Activated naive CD8-positive, alpha-beta T cell treated with anti-CD3 and anti-CD28 coated beads for 36 hours (primary cell): Measurements from ENCODE around the gene ARPC1A. TPM values are rescaled to one million over a fixed set of nuclear protein-coding genes. Genes with fewer than 3 reads are reported as not detected.
"Not testable (repeated sequence)": the region's sequence is repeated elsewhere in the genome, so short reads cannot be mapped to it uniquely, and the experiment has no call there.

Experiments used
- DNase-seq: peaks from one replicate; pipeline ENCODE4 v3.0.0; 2021
- H3K27ac Mint-ChIP-seq: one replicate; pipeline ENCODE4 v1.8.0; 2022; ENCODE audit warnings: mild to moderate bottlenecking, moderate library complexity, mixed read lengths
- H3K27me3 Mint-ChIP-seq: one replicate; pipeline ENCODE4 v1.8.0; 2022; ENCODE audit warnings: mild to moderate bottlenecking, mixed read lengths
- H3K36me3 Mint-ChIP-seq: one replicate; pipeline ENCODE4 v1.8.0; 2021; ENCODE audit warnings: mild to moderate bottlenecking, mixed read lengths
- H3K4me1 Mint-ChIP-seq: one replicate; pipeline ENCODE4 v1.8.0; 2021; ENCODE audit warnings: mixed read lengths
- H3K4me3 Mint-ChIP-seq: one replicate; pipeline ENCODE4 v1.8.0; 2022; ENCODE audit warnings: mild to moderate bottlenecking, moderate library complexity, mixed read lengths
- H3K9me3 Mint-ChIP-seq: one replicate; pipeline ENCODE4 v1.8.0; 2022; ENCODE audit warnings: mixed read lengths
- total RNA-seq, 2 experiments: library from RNA; stranded (reverse); gene quantifications; one replicate each; pipeline ENCODE4 v1.2.3, GENCODE V29; 2021

Gene ARPC1A
- 10 to 100 TPM; 55.0 to 55.9 TPM for total RNA-seq

DNA sequence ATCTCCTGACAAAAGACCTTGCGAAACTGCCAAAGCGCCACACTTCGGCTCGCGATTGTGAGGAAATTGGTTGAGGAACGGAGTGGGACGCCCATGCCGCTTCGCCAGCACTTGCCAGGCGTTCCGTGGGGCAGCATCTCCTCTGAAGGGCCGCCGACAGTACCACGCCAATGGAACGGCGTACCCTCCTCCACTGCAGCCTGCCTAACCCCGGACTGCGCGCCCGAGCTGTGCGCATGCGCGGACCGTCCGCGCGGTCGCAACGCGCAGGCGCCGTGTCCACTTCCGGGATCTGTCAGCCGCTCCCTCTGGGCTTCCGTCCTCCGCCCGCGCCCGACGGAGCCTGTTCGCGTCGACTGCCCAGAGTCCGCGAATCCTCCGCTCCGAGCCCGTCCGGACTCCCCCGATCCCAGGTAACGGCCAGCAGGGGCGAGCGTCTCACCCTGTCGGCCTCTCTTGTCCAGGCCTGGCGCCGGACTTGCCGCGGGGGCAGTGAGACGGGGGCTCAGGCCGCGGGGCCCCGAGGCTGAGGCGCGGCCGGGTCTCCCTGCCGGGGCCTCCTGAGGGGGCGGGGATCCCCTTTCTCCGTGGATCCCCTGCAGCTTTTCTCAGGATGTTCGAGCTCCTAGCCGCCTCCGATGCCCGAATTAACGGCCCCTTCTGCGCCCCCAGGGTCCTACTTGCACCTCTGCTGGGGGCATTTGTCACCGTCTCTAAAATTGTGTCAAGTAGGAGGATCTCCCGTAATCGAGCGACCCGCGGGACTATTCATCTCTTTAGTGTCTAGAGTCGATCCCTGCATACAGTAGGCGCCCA is at the start of gene ARPC1A:
ARPC1A (plus strand) TSS at position 307 of the 816 bp plus-strand sequence. CDS start 7,456 bp downstream, outside the sequence.
- H3K27ac Mint-ChIP-seq: peak within 1 kb of the TSS; percentile 86
- H3K27me3 Mint-ChIP-seq: no peaks in the 10 kb centered on the region
- no peaks in the 10 kb centered on the region for H3K9me3 Mint-ChIP-seq
- DNase-seq: peak; percentile 94
- H3K36me3 Mint-ChIP-seq: peaks cover 20% of the 10 kb centered on the region
- H3K4me3 Mint-ChIP-seq: peak within 1 kb of the TSS; percentile 90
- H3K4me1 Mint-ChIP-seq: peaks cover 26% of the 10 kb centered on the region

DNA sequence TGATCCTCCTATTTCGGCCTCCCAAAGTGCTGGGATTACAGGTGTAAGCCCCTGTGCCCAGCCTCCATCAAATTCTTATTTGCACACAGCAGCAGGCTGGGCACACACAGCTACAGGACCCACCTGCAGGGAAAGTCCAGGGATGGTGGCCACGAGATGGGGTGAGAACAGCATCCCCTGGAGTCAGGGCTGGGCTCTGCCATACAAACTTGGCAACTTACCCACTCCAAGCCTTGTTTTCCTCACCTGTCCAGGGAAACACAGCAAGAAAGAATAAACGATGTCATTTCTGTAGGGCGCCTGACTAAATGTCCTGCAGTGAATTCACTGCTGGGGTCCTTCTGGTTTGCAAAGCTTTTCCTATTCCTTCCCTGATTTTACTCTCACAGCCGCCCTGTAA is 47.5 kb upstream of the ARPC1A start:
- H3K27ac Mint-ChIP-seq: no peak overlapping the region
- no peak overlapping the region for H3K4me3 Mint-ChIP-seq
- H3K27me3 Mint-ChIP-seq: no peaks in the 10 kb centered on the region
- no peaks in the 10 kb centered on the region for H3K36me3 Mint-ChIP-seq
- no peak for DNase-seq
- peaks cover 11% of the 10 kb centered on the region for H3K4me1 Mint-ChIP-seq
- H3K9me3 Mint-ChIP-seq: no peaks in the 10 kb centered on the region

DNA sequence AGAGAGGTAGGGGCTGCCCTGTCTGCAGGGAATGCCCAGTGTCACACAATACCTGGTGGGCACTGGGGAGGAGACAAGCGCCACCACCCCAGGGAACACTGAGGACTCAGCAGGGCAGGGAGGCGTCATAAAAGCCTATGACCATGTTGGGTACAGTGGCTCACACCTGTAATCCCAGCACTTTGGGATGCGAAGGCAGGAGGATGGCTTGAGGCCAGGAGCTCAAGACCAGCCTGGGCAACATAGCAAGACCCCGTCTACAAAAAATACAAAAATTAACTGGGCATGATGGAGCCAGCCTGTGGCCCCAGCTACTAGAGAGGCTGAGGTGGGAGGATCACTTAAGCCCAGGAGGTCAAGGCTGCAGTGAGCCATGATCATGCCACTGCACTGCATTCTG is 41.5 kb upstream of the ARPC1A start:
- not testable (repeated sequence) for H3K27ac Mint-ChIP-seq, H3K4me1 Mint-ChIP-seq, DNase-seq, H3K27me3 Mint-ChIP-seq, H3K36me3 Mint-ChIP-seq, H3K9me3 Mint-ChIP-seq, H3K4me3 Mint-ChIP-seq

DNA sequence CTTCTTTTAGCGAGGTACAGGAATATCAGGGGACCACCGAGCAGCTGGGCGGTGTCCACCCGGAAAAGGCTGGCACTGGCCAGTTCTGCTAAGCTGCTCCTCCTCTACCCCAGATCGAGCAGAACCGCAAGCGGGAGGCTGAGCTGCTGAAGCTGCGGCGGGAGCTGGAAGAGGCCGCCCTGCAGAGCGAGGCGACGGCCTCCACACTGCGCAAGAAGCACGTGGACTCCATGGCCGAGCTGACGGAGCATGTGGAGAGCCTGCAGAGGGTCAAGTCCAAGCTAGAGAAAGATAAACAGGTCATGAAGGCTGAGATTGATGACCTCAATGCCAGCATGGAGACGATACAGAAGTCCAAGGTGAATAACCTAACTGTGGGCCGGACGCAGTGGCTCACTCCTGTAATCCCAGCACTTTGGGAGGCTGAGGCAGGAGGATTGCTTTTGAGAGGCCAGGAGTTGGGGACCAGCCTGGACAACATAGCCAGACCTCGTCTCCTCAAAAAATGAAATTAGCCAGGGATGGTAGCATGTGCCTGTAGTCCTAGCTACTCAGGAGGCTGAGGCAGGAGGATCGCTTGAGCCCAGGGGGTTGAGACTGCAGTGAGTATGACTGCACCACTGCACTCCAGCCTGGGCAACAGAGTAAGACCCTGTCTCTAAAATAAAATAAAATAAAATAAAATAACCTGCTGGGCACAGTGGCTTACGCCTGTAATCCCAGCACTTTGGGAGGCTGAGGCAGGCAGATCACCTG is 37.7 kb upstream of the ARPC1A start:
- no peak overlapping the region for H3K27ac Mint-ChIP-seq
- no peaks in the 10 kb centered on the region for H3K4me1 Mint-ChIP-seq
- DNase-seq: no peak
- no peaks in the 10 kb centered on the region for H3K36me3 Mint-ChIP-seq
- H3K4me3 Mint-ChIP-seq: no peak overlapping the region
- no peaks in the 10 kb centered on the region for H3K9me3 Mint-ChIP-seq
- H3K27me3 Mint-ChIP-seq: no peaks in the 10 kb centered on the region

DNA sequence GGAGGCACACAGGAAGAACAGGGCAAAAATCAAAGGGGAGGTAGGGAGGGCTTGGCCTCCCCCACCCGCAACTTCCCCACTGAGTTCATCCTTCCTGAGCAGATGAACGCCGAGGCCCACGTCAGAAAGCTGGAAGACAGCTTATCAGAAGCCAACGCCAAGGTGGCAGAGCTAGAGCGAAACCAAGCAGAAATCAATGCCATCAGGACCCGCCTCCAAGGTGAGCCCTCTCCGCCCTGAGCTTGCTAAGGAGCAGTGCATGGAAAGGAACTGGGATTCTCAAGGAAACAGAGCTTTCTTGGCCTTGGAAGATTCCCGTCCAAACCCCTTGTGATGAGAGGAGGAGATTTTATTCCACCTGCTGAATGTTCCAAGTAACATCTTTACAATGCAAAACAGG is 36.5 kb upstream of the ARPC1A start:
- no peak overlapping the region for H3K4me3 Mint-ChIP-seq
- no peaks in the 10 kb centered on the region for H3K9me3 Mint-ChIP-seq
- DNase-seq: no peak
- H3K27ac Mint-ChIP-seq: no peak overlapping the region
- H3K36me3 Mint-ChIP-seq: no peaks in the 10 kb centered on the region
- H3K27me3 Mint-ChIP-seq: no peaks in the 10 kb centered on the region
- no peaks in the 10 kb centered on the region for H3K4me1 Mint-ChIP-seq

DNA sequence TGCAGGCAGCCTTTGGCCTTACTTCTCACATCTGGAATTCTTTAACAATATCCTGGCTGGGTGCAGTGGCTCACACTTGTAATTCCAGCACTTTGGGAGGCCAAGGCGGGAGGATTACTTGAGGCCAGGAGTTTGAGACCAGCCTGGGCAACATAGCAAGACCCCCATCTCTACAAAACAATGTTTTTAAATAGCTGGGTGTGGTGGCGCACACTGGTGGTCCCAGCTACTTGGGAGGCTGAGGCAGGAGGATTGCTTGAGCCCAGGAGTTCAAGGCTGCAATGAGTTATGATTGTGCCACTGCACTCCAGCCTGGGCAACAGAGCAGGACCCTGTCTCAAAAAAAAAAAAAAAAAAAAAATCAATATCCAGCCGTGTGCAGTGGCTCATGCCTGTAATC is 35.5 kb upstream of the ARPC1A start:
- H3K27ac Mint-ChIP-seq, H3K4me1 Mint-ChIP-seq, H3K9me3 Mint-ChIP-seq, H3K4me3 Mint-ChIP-seq, H3K36me3 Mint-ChIP-seq, DNase-seq, H3K27me3 Mint-ChIP-seq: not testable (repeated sequence)

DNA sequence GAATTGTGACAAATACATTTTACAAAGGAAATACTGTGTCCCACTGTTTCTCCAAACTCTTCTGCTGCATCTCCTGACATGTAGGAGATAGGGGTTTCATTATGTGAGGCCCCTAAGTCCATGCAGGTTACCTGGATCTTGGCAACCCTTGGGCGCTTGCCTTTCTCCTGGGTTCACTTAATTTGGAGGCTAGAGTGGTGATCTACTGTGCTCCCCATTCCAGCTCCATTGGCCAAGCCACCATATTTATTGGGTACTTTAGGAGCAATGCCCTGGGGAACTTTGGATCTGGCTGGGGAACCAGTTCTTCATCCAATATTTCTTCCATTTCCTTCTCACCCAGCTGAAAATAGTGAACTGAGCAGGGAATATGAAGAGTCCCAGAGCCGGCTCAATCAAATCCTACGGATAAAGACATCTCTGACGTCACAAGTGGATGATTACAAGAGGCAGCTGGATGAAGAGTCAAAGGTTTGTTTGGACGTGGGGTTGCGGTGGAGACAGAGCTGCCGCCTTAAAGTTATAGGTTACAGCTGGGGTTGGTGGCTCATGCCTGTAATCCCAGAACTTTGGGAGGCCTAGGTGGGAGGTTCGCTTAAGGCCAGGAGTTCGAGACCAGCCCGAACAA is 34.6 kb upstream of the ARPC1A start:
- Mint-ChIP-seq H3K27ac (no peak overlapping the region), H3K27me3 (no peaks in the 10 kb centered on the region), H3K4me3 (no peak overlapping the region), H3K9me3 (no peaks in the 10 kb centered on the region), H3K4me1 (no peaks in the 10 kb centered on the region), H3K36me3 (no peaks in the 10 kb centered on the region)
- no peak for DNase-seq

DNA sequence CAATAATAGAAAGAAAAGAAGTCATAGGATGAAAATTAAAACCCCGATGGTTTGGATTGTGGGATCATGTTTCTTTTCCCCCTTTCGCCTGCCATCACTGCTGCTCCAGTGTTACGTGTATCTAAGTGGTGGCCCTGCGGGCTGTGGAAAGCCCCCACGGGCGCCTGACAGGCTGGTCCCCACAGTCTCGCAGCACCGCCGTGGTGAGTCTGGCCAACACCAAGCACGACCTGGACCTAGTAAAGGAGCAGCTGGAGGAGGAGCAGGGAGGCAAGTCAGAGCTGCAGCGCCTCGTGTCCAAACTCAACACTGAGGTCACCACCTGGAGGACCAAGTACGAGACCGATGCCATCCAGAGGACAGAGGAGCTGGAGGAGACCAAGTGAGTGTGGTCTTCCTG is 33.6 kb upstream of the ARPC1A start:
- Mint-ChIP-seq H3K9me3 (no peaks in the 10 kb centered on the region), H3K27ac (no peak overlapping the region), H3K4me3 (no peak overlapping the region), H3K27me3 (no peaks in the 10 kb centered on the region), H3K36me3 (no peaks in the 10 kb centered on the region), H3K4me1 (no peaks in the 10 kb centered on the region)
- DNase-seq: no peak

DNA sequence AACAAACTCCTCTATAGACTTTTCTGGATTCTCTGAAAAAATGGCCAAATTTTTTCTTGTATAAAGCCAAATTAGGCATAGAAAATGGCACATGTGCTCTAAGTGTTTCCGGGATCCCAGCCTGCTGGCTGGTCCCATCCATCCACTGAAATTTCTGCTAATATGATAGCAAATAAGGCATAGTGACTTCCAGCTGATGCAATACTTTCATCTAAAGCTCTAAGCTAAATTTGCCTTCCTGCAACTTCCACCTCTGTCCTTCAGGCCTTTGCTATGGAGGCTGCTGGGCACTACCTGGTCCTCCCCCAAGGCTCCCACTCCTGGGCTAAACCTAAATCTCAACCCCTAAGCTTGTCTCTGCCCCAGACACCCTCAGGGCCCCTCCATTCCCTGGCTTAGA is 32.5 kb upstream of the ARPC1A start:
- Mint-ChIP-seq H3K4me1 (no peaks in the 10 kb centered on the region), H3K27ac (no peak overlapping the region), H3K27me3 (no peaks in the 10 kb centered on the region), H3K36me3 (no peaks in the 10 kb centered on the region), H3K9me3 (no peaks in the 10 kb centered on the region), H3K4me3 (no peak overlapping the region)
- no peak for DNase-seq

DNA sequence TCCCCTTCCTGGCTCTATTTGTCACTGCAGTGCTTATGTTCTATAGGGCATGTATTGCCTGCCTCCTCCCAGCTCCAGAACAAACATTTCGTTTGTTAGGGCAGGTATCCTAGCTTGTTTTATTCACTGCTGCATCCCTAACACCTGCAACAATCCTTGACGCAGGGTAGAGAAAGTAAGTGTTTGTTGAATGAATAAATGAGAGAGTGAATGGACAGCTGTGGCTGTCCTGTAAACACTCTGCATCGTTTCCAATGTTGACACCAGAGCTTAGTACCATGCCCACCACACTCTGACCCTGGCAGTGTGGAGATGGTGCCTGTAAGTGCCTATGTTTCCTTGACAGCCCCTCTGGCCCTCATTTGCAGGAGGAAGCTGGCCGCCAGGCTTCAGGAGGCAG is 32.0 kb upstream of the ARPC1A start:
- no peaks in the 10 kb centered on the region for H3K27me3 Mint-ChIP-seq
- H3K27ac Mint-ChIP-seq: no peak overlapping the region
- no peaks in the 10 kb centered on the region for H3K9me3 Mint-ChIP-seq
- H3K36me3 Mint-ChIP-seq: no peaks in the 10 kb centered on the region
- H3K4me1 Mint-ChIP-seq: no peaks in the 10 kb centered on the region
- no peak for DNase-seq
- H3K4me3 Mint-ChIP-seq: no peak overlapping the region

DNA sequence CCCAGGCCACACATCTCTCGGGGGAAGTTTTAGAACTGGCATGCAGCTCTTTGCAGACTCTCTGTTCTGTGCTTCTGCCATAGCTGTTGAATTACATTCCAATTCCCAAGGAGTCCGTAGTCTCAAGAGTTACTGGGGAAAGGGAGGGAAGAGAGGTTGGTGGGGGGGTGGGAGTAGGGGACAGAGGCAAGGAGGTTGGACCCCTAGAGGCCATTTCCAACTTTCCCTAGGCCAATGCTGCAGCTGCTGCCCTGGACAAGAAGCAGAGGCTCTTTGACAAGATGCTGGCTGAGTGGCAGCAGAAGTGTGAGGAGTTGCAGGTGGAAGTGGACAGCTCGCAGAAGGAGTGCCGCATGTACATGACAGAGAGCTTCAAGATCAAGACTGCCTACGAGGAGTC is 29.2 kb upstream of the ARPC1A start:
- H3K9me3 Mint-ChIP-seq: no peaks in the 10 kb centered on the region
- H3K4me3 Mint-ChIP-seq: no peak overlapping the region
- no peak overlapping the region for H3K27ac Mint-ChIP-seq

DNA sequence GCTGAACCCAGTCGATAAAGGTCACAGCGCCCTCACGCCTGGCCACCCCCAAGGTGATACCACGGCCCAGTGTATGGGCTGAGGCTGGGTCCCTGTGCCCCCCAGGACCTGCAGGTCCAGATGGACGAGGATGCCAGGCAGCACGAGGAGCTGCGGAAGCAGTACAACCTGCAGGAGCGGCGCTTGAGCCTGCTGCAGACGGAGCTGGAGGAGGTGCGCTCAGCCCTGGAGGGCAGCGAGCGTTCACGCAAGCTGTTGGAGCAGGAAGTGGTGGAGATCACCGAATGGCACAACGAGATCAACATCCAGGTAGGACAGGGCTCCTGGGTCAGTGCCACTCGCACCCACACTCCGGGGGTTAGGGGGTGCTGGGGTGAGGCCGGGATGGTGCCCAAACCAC is 24.2 kb upstream of the ARPC1A start:
- Mint-ChIP-seq H3K9me3 (no peaks in the 10 kb centered on the region), H3K36me3 (no peaks in the 10 kb centered on the region), H3K4me3 (no peak overlapping the region), H3K4me1 (no peaks in the 10 kb centered on the region), H3K27me3 (no peaks in the 10 kb centered on the region), H3K27ac (no peak overlapping the region)
- DNase-seq: no peak

More for the DNA sequence above, 29.2 kb upstream of the ARPC1A start:
- no peaks in the 10 kb centered on the region for H3K36me3 Mint-ChIP-seq
- no peaks in the 10 kb centered on the region for H3K27me3 Mint-ChIP-seq
- no peak for DNase-seq
- no peaks in the 10 kb centered on the region for H3K4me1 Mint-ChIP-seq

DNA sequence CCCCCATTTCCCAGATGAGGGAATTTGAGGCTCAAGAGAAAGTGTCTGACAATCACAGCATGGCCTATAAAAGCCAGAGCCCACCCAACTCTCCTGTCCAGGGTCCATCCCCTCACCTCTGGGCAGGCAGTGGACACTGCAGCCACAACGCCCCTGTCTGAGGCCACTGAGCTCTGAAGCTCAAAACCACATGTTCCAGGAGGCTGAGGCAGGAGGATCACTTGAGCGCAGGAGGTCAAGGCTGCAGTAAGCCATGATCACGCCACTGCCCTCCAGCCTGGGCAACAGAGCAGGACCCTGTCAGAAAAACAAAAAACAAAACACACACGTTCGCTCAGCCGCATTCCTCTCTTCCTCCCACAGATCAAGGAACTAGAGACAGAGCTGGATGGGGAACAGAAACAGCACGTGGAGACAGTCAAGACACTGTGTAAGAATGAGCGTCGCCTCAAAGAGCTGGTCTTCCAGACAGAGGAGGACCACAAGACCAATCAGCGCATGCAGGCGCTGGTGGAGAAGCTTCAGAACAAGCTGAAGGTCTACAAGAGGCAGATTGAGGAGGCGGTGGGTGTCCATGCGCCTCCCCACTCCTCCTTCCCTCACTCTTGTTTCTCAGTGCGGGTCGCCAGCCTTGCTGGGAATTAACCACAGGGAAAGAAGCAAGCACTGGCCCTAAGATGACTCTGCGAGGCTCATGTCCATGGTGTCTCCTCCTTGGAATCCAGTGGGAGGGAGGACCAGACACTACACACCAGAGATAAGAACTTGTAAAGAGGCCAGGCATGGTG is 20.0 kb upstream of the ARPC1A start:
- Mint-ChIP-seq H3K4me1 (no peaks in the 10 kb centered on the region), H3K9me3 (no peaks in the 10 kb centered on the region), H3K27ac (no peak overlapping the region), H3K27me3 (no peaks in the 10 kb centered on the region), H3K4me3 (no peak overlapping the region), H3K36me3 (no peaks in the 10 kb centered on the region)
- no peak for DNase-seq

DNA sequence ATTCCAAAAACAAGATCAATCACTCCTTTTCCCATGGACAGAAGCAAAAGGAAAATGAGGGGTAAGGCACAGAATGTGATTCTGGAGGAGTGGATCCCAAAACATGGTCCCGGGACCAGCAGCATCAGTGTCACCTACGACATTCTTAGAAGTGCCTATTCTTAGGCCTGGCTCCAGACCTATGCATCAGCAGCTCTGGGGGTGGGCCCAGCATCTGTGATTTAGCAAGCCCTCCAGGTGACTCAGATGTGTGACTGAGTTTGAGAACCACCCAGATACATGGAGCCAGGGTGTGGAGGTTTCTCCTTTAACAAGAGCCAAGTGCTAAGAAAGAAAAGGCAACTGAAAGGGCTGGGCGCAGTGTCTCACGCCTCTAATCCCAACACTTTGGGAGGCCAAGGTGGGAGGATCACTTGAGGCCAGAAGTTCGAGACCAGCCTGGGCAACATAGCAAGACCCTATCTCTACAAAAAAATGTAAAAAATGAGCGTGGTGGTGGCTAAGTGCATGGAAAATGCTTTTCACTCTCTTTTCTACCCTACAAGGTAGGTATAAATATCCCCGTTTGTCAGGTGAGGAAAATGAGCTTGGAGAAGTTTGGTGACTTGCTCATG is 17.1 kb upstream of the ARPC1A start:
- Mint-ChIP-seq H3K36me3 (no peaks in the 10 kb centered on the region), H3K4me3 (no peak overlapping the region), H3K27ac (no peak overlapping the region), H3K4me1 (peaks cover 4% of the 10 kb centered on the region), H3K9me3 (no peaks in the 10 kb centered on the region), H3K27me3 (no peaks in the 10 kb centered on the region)
- no peak for DNase-seq
